ENCODE data around the gene FSTL5.
"Not testable (repeated sequence)": the region's sequence is repeated elsewhere in the genome, so short reads cannot be mapped to it uniquely, and the experiment has no call there.

FSTL5 gene

GRCh38 chr4:161829591-161829990 lies 334.2 kb downstream of the FSTL5 start:
- no peak for DNase-seq (ENCODE audit: low spot score)

GRCh38 chr4:161828061-161828460 lies 335.7 kb downstream of the FSTL5 start:
- DNase-seq (ENCODE audit: low spot score), result no peak

GRCh38 chr4:161827013-161827412 lies 336.8 kb downstream of the FSTL5 start:
- DNase-seq (ENCODE audit: low spot score), result no peak

GRCh38 chr4:161823450-161823849 lies 340.4 kb downstream of the FSTL5 start:
- no peak for DNase-seq (ENCODE audit: low spot score)

GRCh38 chr4:161822174-161822573 lies 341.6 kb downstream of the FSTL5 start:
- DNase-seq (ENCODE audit: low spot score), result no peak

- no peak for DNase-seq (ENCODE audit: low spot score)
Observed at GRCh38 chr4:161817914-161818313, 345.9 kb downstream of the FSTL5 start.

- DNase-seq (ENCODE audit: low spot score), result no peak
Observed at GRCh38 chr4:161816958-161817357, 346.8 kb downstream of the FSTL5 start.

GRCh38 chr4:161815841-161816240 lies 348.0 kb downstream of the FSTL5 start:
- no peak for DNase-seq (ENCODE audit: low spot score)

- DNase-seq (ENCODE audit: low spot score), result no peak
Observed at GRCh38 chr4:161813889-161814288, 349.9 kb downstream of the FSTL5 start.

GRCh38 chr4:161813389-161813788 lies 350.4 kb downstream of the FSTL5 start:
- DNase-seq (ENCODE audit: low spot score), result no peak

GRCh38 chr4:161803171-161803570 lies 360.6 kb downstream of the FSTL5 start:
- DNase-seq (ENCODE audit: low spot score), result no peak

GRCh38 chr4:161799710-161800109 lies 364.1 kb downstream of the FSTL5 start:
- no peak for DNase-seq (ENCODE audit: low spot score)

GRCh38 chr4:161792991-161793390 lies 370.8 kb downstream of the FSTL5 start:
- DNase-seq (ENCODE audit: low spot score), result no peak

- DNase-seq (ENCODE audit: low spot score), result no peak
Observed at GRCh38 chr4:161791796-161792556, 371.8 kb downstream of the FSTL5 start.

GRCh38 chr4:161767116-161767515 lies 396.7 kb downstream of the FSTL5 start:
- DNase-seq (ENCODE audit: low spot score), result no peak

- DNase-seq (ENCODE audit: low spot score), result no peak
Observed at GRCh38 chr4:161762796-161763195, 401.0 kb downstream of the FSTL5 start.

- DNase-seq (ENCODE audit: low spot score), result no peak
Observed at GRCh38 chr4:161760008-161760407, 403.8 kb downstream of the FSTL5 start.

GRCh38 chr4:161758412-161758811 lies 405.4 kb downstream of the FSTL5 start:
- not testable (repeated sequence) for DNase-seq (ENCODE audit: low spot score)

- no peak for DNase-seq (ENCODE audit: low spot score)
Observed at GRCh38 chr4:161728929-161729328, 434.9 kb downstream of the FSTL5 start.

- no peak for DNase-seq (ENCODE audit: low spot score)
Observed at GRCh38 chr4:161721947-161722346, 441.9 kb downstream of the FSTL5 start.

- no peak for DNase-seq (ENCODE audit: low spot score)
Observed at GRCh38 chr4:161717084-161717483, 446.7 kb downstream of the FSTL5 start.

- DNase-seq (ENCODE audit: low spot score), result no peak
Observed at GRCh38 chr4:161714931-161715330, 448.9 kb downstream of the FSTL5 start.

GRCh38 chr4:161714022-161714751 lies 449.6 kb downstream of the FSTL5 start:
- DNase-seq (ENCODE audit: low spot score), result no peak

- DNase-seq (ENCODE audit: low spot score), result no peak
Observed at GRCh38 chr4:161704653-161705052, 459.1 kb downstream of the FSTL5 start.
